PFSK-1 (cell line): ENCODE results near the gene KCNN4.

Experiments used
- FOXP2 ChIP-seq: optimal IDR thresholded peaks from 2 replicates; pipeline ENCODE3; 2011; ENCODE audit warnings: borderline replicate concordance, control low read depth, inconsistent platforms; ENCODE audit not compliant: insufficient read depth; ENCODE audit errors: extremely low read length, extremely low read depth
- POLR2AphosphoS5 ChIP-seq: IDR thresholded peaks from 2 replicates; pipeline ENCODE4 v1.6.1; 2012; ENCODE audit warnings: low read depth, mild to moderate bottlenecking, control low read depth, low read length, moderate library complexity
- SIN3A ChIP-seq: IDR thresholded peaks from 2 replicates; pipeline ENCODE4 v1.6.1; 2012; ENCODE audit warnings: mild to moderate bottlenecking, low read length, moderate library complexity, borderline replicate concordance; ENCODE audit not compliant: insufficient read depth
- TAF1 ChIP-seq: IDR thresholded peaks from 2 replicates; pipeline ENCODE4 v1.6.1; 2012; ENCODE audit warnings: low read length, control low read depth, borderline replicate concordance; ENCODE audit not compliant: insufficient read depth
- TF ChIP-seq, protein P1 (sequence below), 2 experiments: IDR thresholded peaks; 2 replicates each; pipeline versions ENCODE4 v1.6.1 to v1.8.0; 2011 to 2012; ENCODE audit warnings: low read depth in 2 of 2, low read length in 2 of 2, control low read depth in 1 of 2, inconsistent platforms in 1 of 2, mild to moderate bottlenecking in 1 of 2, moderate library complexity in 1 of 2; ENCODE audit not compliant: insufficient read depth in 1 of 2

The KCNN4 gene

DNA sequence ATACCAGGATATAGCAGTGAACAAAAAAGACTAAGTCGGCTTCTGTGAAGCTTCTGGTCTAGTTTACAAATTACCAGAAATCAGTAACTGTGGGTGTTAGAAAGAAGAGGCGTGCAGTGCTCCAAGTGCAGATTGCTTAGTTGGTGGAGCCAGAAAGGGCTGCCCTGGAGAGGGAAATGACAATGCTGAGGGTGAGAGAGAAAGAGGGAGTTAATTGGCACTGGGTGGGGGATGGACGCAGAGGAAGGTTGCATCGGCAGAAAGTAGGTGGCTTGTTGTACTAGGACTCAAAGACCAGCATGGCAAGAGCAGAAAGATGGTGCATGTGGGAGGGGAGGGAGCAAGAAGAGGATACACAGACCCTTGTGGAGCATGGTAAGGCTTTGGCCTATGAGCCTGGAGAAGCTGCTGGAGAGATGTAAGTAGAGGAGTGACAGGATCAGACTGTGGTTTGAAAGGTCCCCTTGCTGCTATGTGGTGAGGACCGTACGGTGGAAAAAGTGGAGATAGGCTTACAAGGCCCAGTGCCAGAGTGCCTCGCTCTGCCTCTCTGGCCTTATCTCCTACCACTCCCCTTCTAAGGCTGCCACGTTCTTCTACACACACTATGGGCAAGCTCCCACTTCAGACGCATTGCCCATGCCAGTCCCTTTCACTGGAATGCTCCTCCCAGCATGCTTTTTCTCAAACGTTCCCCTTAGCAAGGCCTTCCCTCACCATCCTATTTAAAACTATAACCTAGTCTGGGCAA is 39.5 kb downstream of the KCNN4 start:
- no peak for TF ChIP-seq SIN3A
- TF ChIP-seq POLR2AphosphoS5 = no peak
- no peak for TF ChIP-seq FOXP2
- TF ChIP-seq TAF1 = no peak
- TF ChIP-seq, protein P1, sequence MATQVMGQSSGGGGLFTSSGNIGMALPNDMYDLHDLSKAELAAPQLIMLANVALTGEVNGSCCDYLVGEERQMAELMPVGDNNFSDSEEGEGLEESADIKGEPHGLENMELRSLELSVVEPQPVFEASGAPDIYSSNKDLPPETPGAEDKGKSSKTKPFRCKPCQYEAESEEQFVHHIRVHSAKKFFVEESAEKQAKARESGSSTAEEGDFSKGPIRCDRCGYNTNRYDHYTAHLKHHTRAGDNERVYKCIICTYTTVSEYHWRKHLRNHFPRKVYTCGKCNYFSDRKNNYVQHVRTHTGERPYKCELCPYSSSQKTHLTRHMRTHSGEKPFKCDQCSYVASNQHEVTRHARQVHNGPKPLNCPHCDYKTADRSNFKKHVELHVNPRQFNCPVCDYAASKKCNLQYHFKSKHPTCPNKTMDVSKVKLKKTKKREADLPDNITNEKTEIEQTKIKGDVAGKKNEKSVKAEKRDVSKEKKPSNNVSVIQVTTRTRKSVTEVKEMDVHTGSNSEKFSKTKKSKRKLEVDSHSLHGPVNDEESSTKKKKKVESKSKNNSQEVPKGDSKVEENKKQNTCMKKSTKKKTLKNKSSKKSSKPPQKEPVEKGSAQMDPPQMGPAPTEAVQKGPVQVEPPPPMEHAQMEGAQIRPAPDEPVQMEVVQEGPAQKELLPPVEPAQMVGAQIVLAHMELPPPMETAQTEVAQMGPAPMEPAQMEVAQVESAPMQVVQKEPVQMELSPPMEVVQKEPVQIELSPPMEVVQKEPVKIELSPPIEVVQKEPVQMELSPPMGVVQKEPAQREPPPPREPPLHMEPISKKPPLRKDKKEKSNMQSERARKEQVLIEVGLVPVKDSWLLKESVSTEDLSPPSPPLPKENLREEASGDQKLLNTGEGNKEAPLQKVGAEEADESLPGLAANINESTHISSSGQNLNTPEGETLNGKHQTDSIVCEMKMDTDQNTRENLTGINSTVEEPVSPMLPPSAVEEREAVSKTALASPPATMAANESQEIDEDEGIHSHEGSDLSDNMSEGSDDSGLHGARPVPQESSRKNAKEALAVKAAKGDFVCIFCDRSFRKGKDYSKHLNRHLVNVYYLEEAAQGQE (IDR thresholded peaks at IDR 0.05; ENCODE audit: insufficient read depth in 1 of 2, low read depth in 2 of 2, low read length in 2 of 2) = no peak

GRCh38 chr19:43739439-43740235 is 41.1 kb downstream of the KCNN4 start:
- TF ChIP-seq POLR2AphosphoS5 (no peak), FOXP2 (no peak), TAF1 (no peak), SIN3A (no peak)
- TF ChIP-seq, protein P1 (IDR thresholded peaks at IDR 0.05; ENCODE audit: insufficient read depth in 1 of 2, low read depth in 2 of 2, low read length in 2 of 2) = no peak

DNA sequence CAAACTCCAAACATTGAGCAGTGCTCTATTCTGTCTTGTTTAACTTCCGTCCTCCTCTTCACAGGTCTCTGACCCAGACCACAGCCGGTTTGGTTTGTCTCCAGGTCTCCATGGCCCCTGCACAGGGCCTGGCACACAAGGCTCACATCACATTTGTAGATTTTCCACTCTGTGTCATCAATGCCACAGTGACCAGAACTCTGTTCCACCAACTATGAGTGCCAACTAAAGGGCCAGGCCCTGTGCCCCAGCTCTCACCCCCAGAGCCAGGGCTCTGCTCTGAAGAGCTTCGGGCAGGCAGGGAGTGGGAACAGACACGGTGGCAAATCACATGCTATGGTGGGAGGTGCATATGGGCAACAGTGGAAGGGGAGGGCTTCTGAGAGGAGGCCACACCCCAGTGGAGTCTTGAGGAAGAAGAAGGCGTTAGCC is 42.0 kb downstream of the KCNN4 start:
- no peak for TF ChIP-seq SIN3A
- no peak for TF ChIP-seq FOXP2
- TF ChIP-seq, protein P1 (IDR thresholded peaks at IDR 0.05; ENCODE audit: insufficient read depth in 1 of 2, low read depth in 2 of 2, low read length in 2 of 2) = no peak
- no peak for TF ChIP-seq POLR2AphosphoS5
- TF ChIP-seq TAF1 = no peak

GRCh38 chr19:43735957-43736356 is 44.8 kb downstream of the KCNN4 start:
- TF ChIP-seq FOXP2 (no peak), TAF1 (no peak), SIN3A (no peak), POLR2AphosphoS5 (no peak)
- TF ChIP-seq, protein P1 (IDR thresholded peaks at IDR 0.05; ENCODE audit: insufficient read depth in 1 of 2, low read depth in 2 of 2, low read length in 2 of 2) = no peak
